Bone marrow (tissue), 2 donors: ENCODE results near the gene IL2RG.
A peak's percentile ranks its signal among the peaks of the same experiment; 100 is the strongest.

Experiments used
- DNase-seq, 2 donors: peaks; one replicate each; lab custom pipeline; 2025; lab: John Stamatoyannopoulos, UW

The IL2RG gene

GRCh38 chrX:71068044-71068918, 43.1 kb downstream of the IL2RG start, which contains the start of gene SNX12:
Gene SNX12 (minus strand): TSS chrX:71068334. CDS start chrX:71068306, 28 bp downstream.
- peak; percentile 78 to 81 for DNase-seq

- no peak for DNase-seq
These were observed 43.7 kb downstream of the IL2RG start for GRCh38 chrX:71067712-71068043.

GRCh38 chrX:71067089-71067488, 44.3 kb downstream of the IL2RG start:
- no peak for DNase-seq

- DNase-seq = no peak
These were observed 51.2 kb downstream of the IL2RG start for GRCh38 chrX:71060127-71060526.

- peak in 1 of 2 donors; percentile 10 for DNase-seq
These were observed 53.4 kb downstream of the IL2RG start for GRCh38 chrX:71057848-71058530.
